Naive thymus-derived CD4-positive, alpha-beta T cell (primary cell): ENCODE measurements around the gene SVOP. TPM values are rescaled to one million over a fixed set of nuclear protein-coding genes. Genes with fewer than 3 reads are reported as not detected.

Experiments used
- ATAC-seq: fragments of 150-1000 bp; cut with Tn5 transposase; 2 replicates; pipeline ENCODE4 v1.10.0; 2021; ENCODE audit warnings: mild to moderate bottlenecking, moderate library complexity
- CTCF ChIA-PET: fragments of 350-600 bp; sonication (Branson Sonifier 250); formaldehyde crosslinking; loops from one replicate; lab custom pipeline; 2021; ENCODE audit warnings: antibody characterized with exemption; lab: Charles Lee
- POLR2A ChIA-PET: fragments of 350-600 bp; sonication (Branson Sonifier 250); formaldehyde crosslinking; loops from one replicate; lab custom pipeline; 2021; ENCODE audit warnings: antibody characterized with exemption, inconsistent platforms; lab: Charles Lee
- DNase-seq, 9 donors: peaks; one replicate each; pipeline versions ENCODE4 v3.0.0 to v3.0.0-alpha.2; 2020 to 2022; ENCODE audit warnings: mixed read lengths in 1 of 9
- H3K27ac ChIP-seq: one replicate; pipeline ENCODE4 v1.7.0; 2013; ENCODE audit warnings: mild to moderate bottlenecking, low read depth, low read length, moderate library complexity
- H3K27me3 ChIP-seq, 2 donors: one replicate each; pipeline ENCODE4 v1.7.0; 2013; ENCODE audit warnings: low read length in 2 of 2, mild to moderate bottlenecking in 2 of 2, moderate library complexity in 2 of 2; ENCODE audit not compliant: control insufficient read depth in 2 of 2, insufficient read depth in 2 of 2
- H3K36me3 ChIP-seq, 3 experiments: 1 replicate in 2 of 3; 2 replicates in 1 of 3; pipeline ENCODE4 v1.7.0; 2013; ENCODE audit warnings: low read length in 3 of 3, mild to moderate bottlenecking in 3 of 3, moderate library complexity in 1 of 3; ENCODE audit not compliant: insufficient read depth in 3 of 3, control insufficient read depth in 2 of 3
- H3K4me1 ChIP-seq, 2 donors: one replicate each; pipeline ENCODE4 v1.7.0; 2013; ENCODE audit warnings: low read length in 2 of 2, mild to moderate bottlenecking in 2 of 2, moderate library complexity in 1 of 2; ENCODE audit not compliant: control insufficient read depth in 2 of 2, insufficient read depth in 2 of 2
- H3K4me3 ChIP-seq: 2 replicates; pipeline ENCODE4 v1.7.0; 2013; ENCODE audit warnings: mild to moderate bottlenecking, low read length
- H3K9me3 ChIP-seq, 3 experiments: 1 replicate in 2 of 3; 2 replicates in 1 of 3; pipeline ENCODE4 v1.7.0; 2013; ENCODE audit warnings: low read length in 3 of 3; ENCODE audit not compliant: control insufficient read depth in 2 of 3
- H3K27ac Mint-ChIP-seq, 9 donors: one replicate each; pipeline ENCODE4 v1.8.0; 2020 to 2022; ENCODE audit warnings: mixed read lengths in 9 of 9, mild to moderate bottlenecking in 8 of 9, moderate library complexity in 5 of 9, inconsistent platforms in 2 of 9
- H3K27me3 Mint-ChIP-seq, 5 donors: one replicate each; pipeline ENCODE4 v1.8.0; 2021 to 2022; ENCODE audit warnings: mixed read lengths in 5 of 5, mild to moderate bottlenecking in 1 of 5
- H3K36me3 Mint-ChIP-seq, 5 donors: one replicate each; pipeline ENCODE4 v1.8.0; 2020 to 2022; ENCODE audit warnings: mixed read lengths in 5 of 5, mild to moderate bottlenecking in 3 of 5, inconsistent platforms in 1 of 5
- H3K4me1 Mint-ChIP-seq, 7 donors: one replicate each; pipeline ENCODE4 v1.8.0; 2020 to 2022; ENCODE audit warnings: mixed read lengths in 7 of 7, mild to moderate bottlenecking in 3 of 7, inconsistent platforms in 1 of 7
- H3K4me3 Mint-ChIP-seq, 10 donors: one replicate each; pipeline ENCODE4 v1.8.0; 2020 to 2022; ENCODE audit warnings: mild to moderate bottlenecking in 10 of 10, mixed read lengths in 10 of 10, moderate library complexity in 6 of 10, inconsistent platforms in 2 of 10
- H3K9me3 Mint-ChIP-seq, 11 donors: one replicate each; pipeline ENCODE4 v1.8.0; 2020 to 2022; ENCODE audit warnings: mixed read lengths in 11 of 11, mild to moderate bottlenecking in 4 of 11, inconsistent platforms in 1 of 11, moderate library complexity in 1 of 11
- intact Hi-C, 2 donors: fragments of 100-400 bp; cut with micrococcal nuclease; formaldehyde crosslinking; loops; one replicate each; pipeline ENCODE4 v1.15.1; 2023
- polyA plus RNA-seq, 2 donors: library from polyadenylated mRNA; unstranded; fragments of 300-500 nt; fragmentation: Illumina TruSeq; gene quantifications; one replicate each; pipeline ENCODE4 v1.2.3, GENCODE V29; 2021
- total RNA-seq, 6 experiments: library from RNA in 5 of 6; stranded (reverse) in 5 of 6; gene quantifications; 1 replicate in 5 of 6; 2 replicates in 1 of 6; pipeline ENCODE4 v1.2.3 and lab custom pipeline; 2021 to 2026

SVOP gene
- total and polyA plus RNA-seq, 7 experiments from 2014 or later = not detected

DNA sequence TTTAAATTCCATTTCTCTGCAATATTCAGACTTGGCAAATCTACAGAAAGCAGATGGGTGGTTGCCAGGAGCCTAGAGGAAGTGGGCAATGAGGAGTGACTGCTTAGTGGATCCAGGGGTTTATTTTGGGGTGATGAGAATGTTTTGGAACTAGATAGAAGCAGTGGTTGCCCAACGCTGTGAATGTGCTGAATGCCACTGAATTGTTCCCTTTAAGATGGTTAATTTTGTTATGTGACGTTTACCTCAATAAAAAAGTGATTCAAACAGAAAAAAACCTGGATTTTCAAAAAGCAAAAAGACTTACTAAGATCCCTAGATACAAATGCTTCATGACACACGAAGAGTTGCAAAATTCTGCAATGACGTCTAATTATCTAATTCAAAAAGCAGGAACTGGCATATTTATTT is 106.7 kb downstream of the SVOP start:
- H3K27me3 ChIP-seq = no peaks in the 10 kb centered on the region
- Mint-ChIP-seq H3K9me3 (peaks cover 0 to 2% (median 0%) of the 10 kb centered on the region in 11 donors), H3K4me1 (peaks cover 0 to 6% (median 0%) of the 10 kb centered on the region in 7 donors), H3K27ac (no peak overlapping the region), H3K36me3 (no peaks in the 10 kb centered on the region), H3K27me3 (no peaks in the 10 kb centered on the region), H3K4me3 (no peak overlapping the region)
- no peak overlapping the region for H3K27ac ChIP-seq
- no peak for DNase-seq
- ChIA-PET POLR2A (no interaction called here), CTCF (no interaction called here)
- intact Hi-C loops = no loop called here
- no peak overlapping the region for H3K4me3 ChIP-seq
- no peaks in the 10 kb centered on the region for H3K9me3 ChIP-seq
- peak; percentile 57 for ATAC-seq
- no peaks in the 10 kb centered on the region for H3K4me1 ChIP-seq
- H3K36me3 ChIP-seq = no peaks in the 10 kb centered on the region

- DNase-seq = no peak
- intact Hi-C loops = no loop called here
- no peak overlapping the region for H3K27ac ChIP-seq
- H3K27ac Mint-ChIP-seq = peak overlapping the region in 1 of 9 donors; percentile 28
- peaks cover 0 to 7% (median 5%) of the 10 kb centered on the region in 5 donors for H3K27me3 Mint-ChIP-seq
- H3K36me3 Mint-ChIP-seq = no peaks in the 10 kb centered on the region
- ChIA-PET CTCF (no interaction called here), POLR2A (no interaction called here)
- H3K4me1 ChIP-seq = no peaks in the 10 kb centered on the region
- no peak overlapping the region for H3K4me3 ChIP-seq
- peaks cover 0 to 8% (median 0%) of the 10 kb centered on the region in 7 donors for H3K4me1 Mint-ChIP-seq
- no peak for ATAC-seq
- H3K27me3 ChIP-seq = no peaks in the 10 kb centered on the region
- no peak overlapping the region for H3K4me3 Mint-ChIP-seq
- no peaks in the 10 kb centered on the region for H3K36me3 ChIP-seq
- peaks cover 0 to 2% (median 0%) of the 10 kb centered on the region in 11 donors for H3K9me3 Mint-ChIP-seq
- no peaks in the 10 kb centered on the region for H3K9me3 ChIP-seq
Observed at GRCh38 chr12:108912361-108912760, 108.5 kb downstream of the SVOP start.

DNA sequence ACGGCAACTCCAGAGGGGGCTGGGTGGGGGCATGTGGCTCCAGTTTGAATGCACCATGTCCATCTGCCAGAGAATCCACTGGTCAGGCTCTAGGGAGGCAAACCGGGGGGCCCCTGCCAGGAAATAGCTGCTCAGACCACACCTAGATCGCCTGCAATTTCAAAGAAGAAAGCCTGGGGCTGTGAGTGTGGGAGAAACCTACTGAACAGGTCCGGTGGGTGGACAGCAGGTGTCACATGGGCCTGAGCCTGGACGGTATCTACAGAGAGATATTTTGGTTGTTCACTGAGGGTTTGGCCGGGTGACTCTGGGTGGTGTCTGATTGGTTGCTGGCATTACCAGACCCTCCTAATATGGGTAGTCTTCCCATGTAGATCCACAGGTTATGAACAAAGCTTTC is 109.0 kb downstream of the SVOP start:
- H3K36me3 ChIP-seq = no peaks in the 10 kb centered on the region
- Mint-ChIP-seq H3K4me3 (no peak overlapping the region), H3K27me3 (peaks cover 0 to 10% (median 9%) of the 10 kb centered on the region in 5 donors), H3K27ac (no peak overlapping the region), H3K36me3 (no peaks in the 10 kb centered on the region), H3K9me3 (peaks cover 0 to 2% (median 0%) of the 10 kb centered on the region in 11 donors), H3K4me1 (peaks cover 0 to 11% (median 0%) of the 10 kb centered on the region in 7 donors)
- H3K9me3 ChIP-seq = no peaks in the 10 kb centered on the region
- intact Hi-C loops = no loop called here
- DNase-seq (no peak), ATAC-seq (no peak)
- no peaks in the 10 kb centered on the region for H3K27me3 ChIP-seq
- H3K27ac ChIP-seq = no peak overlapping the region
- H3K4me1 ChIP-seq = no peaks in the 10 kb centered on the region
- ChIA-PET POLR2A (no interaction called here), CTCF (no interaction called here)
- no peak overlapping the region for H3K4me3 ChIP-seq

DNA sequence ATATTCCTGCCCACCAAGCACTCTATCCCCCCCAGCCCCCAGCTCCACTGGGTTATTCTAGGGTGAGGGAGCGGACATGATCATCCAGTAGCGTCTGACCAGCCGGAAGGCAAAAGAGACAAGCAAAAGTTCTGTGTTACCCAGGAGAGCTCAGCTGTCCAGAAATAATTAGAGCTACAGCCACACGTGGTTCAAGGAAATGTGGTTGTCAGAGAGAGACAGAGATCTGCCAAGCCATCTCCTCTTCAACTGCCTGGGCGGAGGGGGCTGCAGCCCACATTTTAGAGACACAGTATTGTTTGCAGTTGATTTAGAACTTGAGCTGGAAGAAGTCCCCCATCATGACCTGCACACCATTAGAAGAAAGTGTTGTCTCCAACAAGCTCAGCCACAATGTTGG is 110.5 kb downstream of the SVOP start:
- POLR2A ChIA-PET = no interaction called here

DNA sequence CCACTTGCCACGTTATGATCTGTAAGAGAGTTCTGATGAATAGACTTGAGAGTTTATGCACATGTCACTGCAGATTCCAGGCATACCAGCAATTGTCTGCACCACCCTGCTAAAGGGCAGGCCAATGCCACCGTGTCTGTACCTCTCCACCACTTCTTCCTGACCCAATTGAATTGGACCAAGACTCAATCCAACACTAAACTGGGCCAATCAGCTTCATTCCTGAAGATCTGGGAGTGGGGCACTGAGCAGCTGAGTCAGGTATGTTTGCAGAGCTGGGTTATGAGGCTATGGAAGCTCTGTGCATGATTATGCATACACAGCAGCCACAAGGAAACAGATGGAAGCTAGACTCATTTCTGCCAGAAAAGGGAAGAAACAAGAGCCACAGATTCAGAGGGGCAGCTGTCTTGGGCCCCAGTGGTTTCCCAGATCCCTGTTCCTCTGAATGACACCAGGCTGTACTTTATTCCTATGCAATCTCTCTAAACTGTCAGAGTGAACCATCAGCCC is 113.0 kb downstream of the SVOP start:
- no peak overlapping the region for H3K4me3 Mint-ChIP-seq
- no peak overlapping the region for H3K27ac ChIP-seq
- ATAC-seq (peak; percentile 51), DNase-seq (no peak)
- no peaks in the 10 kb centered on the region for H3K36me3 ChIP-seq
- H3K9me3 Mint-ChIP-seq = peaks cover 0 to 2% (median 0%) of the 10 kb centered on the region in 11 donors
- peaks cover 8 to 25% (median 12%) of the 10 kb centered on the region in 5 donors for H3K27me3 Mint-ChIP-seq
- no peaks in the 10 kb centered on the region for H3K4me1 ChIP-seq
- H3K27me3 ChIP-seq = no peaks in the 10 kb centered on the region
- H3K4me1 Mint-ChIP-seq = peaks cover 0 to 8% (median 0%) of the 10 kb centered on the region in 7 donors
- intact Hi-C loops = no loop called here
- no peak overlapping the region for H3K4me3 ChIP-seq
- H3K36me3 Mint-ChIP-seq = no peaks in the 10 kb centered on the region
- no peaks in the 10 kb centered on the region for H3K9me3 ChIP-seq
- ChIA-PET POLR2A (no interaction called here), CTCF (interaction anchor here (1.1 kb wide), 1 partner anchor 9 kb away, joined by 4 read pairs; no protein-coding TSS in a partner anchor)
- no peak overlapping the region for H3K27ac Mint-ChIP-seq

More for the DNA sequence above, 110.5 kb downstream of the SVOP start:
- H3K4me3 ChIP-seq = no peak overlapping the region
- no peaks in the 10 kb centered on the region for H3K36me3 Mint-ChIP-seq
- peaks cover 8 to 22% (median 12%) of the 10 kb centered on the region in 5 donors for H3K27me3 Mint-ChIP-seq
- H3K4me3 Mint-ChIP-seq = no peak overlapping the region
- H3K27me3 ChIP-seq = no peaks in the 10 kb centered on the region
- H3K9me3 Mint-ChIP-seq = peaks cover 0 to 2% (median 0%) of the 10 kb centered on the region in 11 donors
- H3K27ac Mint-ChIP-seq = no peak overlapping the region
- CTCF ChIA-PET = no interaction called here
- H3K9me3 ChIP-seq = no peaks in the 10 kb centered on the region
- intact Hi-C loops = no loop called here
- no peak overlapping the region for H3K27ac ChIP-seq
- H3K4me1 Mint-ChIP-seq = peaks cover 0 to 11% (median 0%) of the 10 kb centered on the region in 7 donors
- ATAC-seq (no peak), DNase-seq (no peak)
- H3K36me3 ChIP-seq = no peaks in the 10 kb centered on the region
- H3K4me1 ChIP-seq = no peaks in the 10 kb centered on the region

DNA sequence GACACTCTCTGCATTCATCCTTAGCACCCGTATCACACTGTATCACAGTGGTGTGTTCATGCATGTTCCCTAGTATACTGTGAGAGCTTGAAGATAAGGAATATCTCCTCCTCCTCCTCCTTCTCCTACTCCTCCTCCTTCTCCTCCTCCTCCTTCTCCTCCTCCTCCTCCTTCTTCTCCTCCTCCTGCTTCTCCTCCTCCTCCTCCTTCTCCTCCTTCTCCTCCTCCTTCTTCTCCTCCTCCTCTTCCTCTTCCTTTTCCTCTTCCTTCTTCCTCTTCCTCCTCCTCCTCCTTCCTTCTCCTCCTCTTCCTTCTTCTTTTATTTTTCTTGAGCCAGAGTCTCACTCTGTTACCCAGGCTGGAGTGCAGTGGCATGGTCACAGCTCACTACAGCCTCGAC is 113.9 kb downstream of the SVOP start:
- Histone ChIP-seq H3K27me3 (no peaks in the 10 kb centered on the region), H3K36me3 (no peaks in the 10 kb centered on the region), H3K9me3 (no peaks in the 10 kb centered on the region), H3K4me1 (no peaks in the 10 kb centered on the region), H3K4me3 (no peak overlapping the region), H3K27ac (no peak overlapping the region)
- ChIA-PET CTCF (no interaction called here), POLR2A (interaction anchor here (0.7 kb wide), 1 partner anchor 50 kb away, joined by 4 read pairs; no protein-coding TSS in a partner anchor)
- H3K27me3 Mint-ChIP-seq = peaks cover 8 to 25% (median 12%) of the 10 kb centered on the region in 5 donors
- no peak for DNase-seq
- H3K4me1 Mint-ChIP-seq = peaks cover 0 to 8% (median 0%) of the 10 kb centered on the region in 7 donors
- H3K9me3 Mint-ChIP-seq = peaks cover 0 to 1% (median 0%) of the 10 kb centered on the region in 11 donors
- intact Hi-C loops = no loop called here
- H3K36me3 Mint-ChIP-seq = no peaks in the 10 kb centered on the region
- H3K4me3 Mint-ChIP-seq = no peak overlapping the region
- no peak for ATAC-seq
- no peak overlapping the region for H3K27ac Mint-ChIP-seq

GRCh38 chr12:108905725-108906124 is 115.1 kb downstream of the SVOP start:
- H3K4me3 Mint-ChIP-seq = no peak overlapping the region
- ChIA-PET CTCF (interaction anchor here (0.5 kb wide), 1 partner anchor 249 kb away, joined by 3 read pairs; no protein-coding TSS in a partner anchor), POLR2A (no interaction called here)
- Histone ChIP-seq H3K4me3 (no peak overlapping the region), H3K9me3 (no peaks in the 10 kb centered on the region), H3K36me3 (no peaks in the 10 kb centered on the region), H3K27ac (no peak overlapping the region), H3K27me3 (no peaks in the 10 kb centered on the region), H3K4me1 (no peaks in the 10 kb centered on the region)
- H3K27ac Mint-ChIP-seq = no peak overlapping the region
- peak; percentile 62 for ATAC-seq
- intact Hi-C loops = no loop called here
- no peak for DNase-seq
- peaks cover 0 to 8% (median 0%) of the 10 kb centered on the region in 7 donors for H3K4me1 Mint-ChIP-seq
- H3K36me3 Mint-ChIP-seq = no peaks in the 10 kb centered on the region
- peaks cover 8 to 31% (median 12%) of the 10 kb centered on the region in 5 donors for H3K27me3 Mint-ChIP-seq
- peaks cover 0 to 1% (median 0%) of the 10 kb centered on the region in 11 donors for H3K9me3 Mint-ChIP-seq
